ENCODE data around the gene EML5. TPM values are rescaled to one million over a fixed set of nuclear protein-coding genes. Genes with fewer than 3 reads are reported as not detected.
A peak's percentile ranks its signal among the peaks of the same experiment; 100 is the strongest.

The EML5 gene
- 10 to 100 TPM; 17.7 to 19.3 TPM for total RNA-seq
- 4.2 TPM for polyA plus RNA-seq (ENCODE audit: insufficient read depth, low read depth, low replicate concordance)
- long read RNA-seq, donor 1: 0 reads
- long read RNA-seq, donor 2, partial matches to known transcripts: 5 of 5 reads
- long read RNA-seq, donor 2, other reads (novel, unspliced or antisense): 0 of 5 reads

GRCh38 chr14:88792473-88793258, at the start of gene EML5:
TSS of gene EML5 (minus strand) at chr14:88792953. CDS start at chr14:88792503, 450 bp downstream.
- WGBS, 2 donors: 0 to 1% methylated on average over 14 to 68 of the region's 111 CpGs
- Histone ChIP-seq H3K4me1 (peaks cover 12% of the 10 kb centered on the region), H3K4me3 (peak within 1 kb of the TSS; percentile 80 to 81), H3K9me3 (no peaks in the 10 kb centered on the region), H3K27me3 (no peaks in the 10 kb centered on the region), H3K27ac (peak within 1 kb of the TSS; percentile 90), H3K36me3 (ENCODE audit: low read depth, missing control alignments) (no peaks in the 10 kb centered on the region)
- intact Hi-C loops (cut with DNase I; ENCODE audit: low total_unique reads): no loop called here
- peak; percentile 92 for DNase-seq
- TF ChIP-seq CTCF (IDR thresholded peaks at IDR 0.05): peak in 2 of 3 experiments; percentile 15 to 52
- TF ChIP-seq POLR2A (IDR thresholded peaks at IDR 0.05): no peak

DNA sequence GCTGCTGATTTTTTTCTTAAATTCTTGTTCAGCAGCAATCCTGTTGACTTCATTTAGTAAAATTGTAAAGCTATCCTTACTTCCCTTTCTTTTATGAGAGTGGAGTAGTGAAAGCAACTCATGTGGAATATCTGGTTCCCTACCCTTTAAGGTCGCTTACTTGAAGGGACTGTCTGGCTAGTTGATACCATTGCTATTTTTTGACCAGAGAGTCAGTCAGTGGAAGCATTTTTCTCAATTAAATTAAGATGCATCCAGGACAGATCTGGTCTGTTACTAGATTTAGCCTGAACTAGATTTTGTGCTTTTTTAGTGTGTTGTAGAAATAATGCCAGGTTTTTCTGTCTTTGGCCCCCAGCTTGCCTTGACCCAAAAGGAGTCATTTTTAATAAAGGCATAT, 49.7 kb upstream of the EML5 start:
- 56 to 59% methylated on average over 1 of the region's 1 CpG for WGBS, 2 donors
- H3K4me1 ChIP-seq: no peaks in the 10 kb centered on the region
- TF ChIP-seq POLR2A (IDR thresholded peaks at IDR 0.05) (no peak), CTCF (IDR thresholded peaks at IDR 0.05) (no peak)
- DNase-seq: no peak
- intact Hi-C loops (cut with DNase I; ENCODE audit: low total_unique reads): no loop called here
- no peaks in the 10 kb centered on the region for H3K36me3 ChIP-seq (ENCODE audit: low read depth, missing control alignments)
- no peaks in the 10 kb centered on the region for H3K9me3 ChIP-seq
- H3K27me3 ChIP-seq: no peaks in the 10 kb centered on the region
- H3K27ac ChIP-seq: peak overlapping the region in 1 of 2 donors; percentile 41
- no peak overlapping the region for H3K4me3 ChIP-seq

DNA sequence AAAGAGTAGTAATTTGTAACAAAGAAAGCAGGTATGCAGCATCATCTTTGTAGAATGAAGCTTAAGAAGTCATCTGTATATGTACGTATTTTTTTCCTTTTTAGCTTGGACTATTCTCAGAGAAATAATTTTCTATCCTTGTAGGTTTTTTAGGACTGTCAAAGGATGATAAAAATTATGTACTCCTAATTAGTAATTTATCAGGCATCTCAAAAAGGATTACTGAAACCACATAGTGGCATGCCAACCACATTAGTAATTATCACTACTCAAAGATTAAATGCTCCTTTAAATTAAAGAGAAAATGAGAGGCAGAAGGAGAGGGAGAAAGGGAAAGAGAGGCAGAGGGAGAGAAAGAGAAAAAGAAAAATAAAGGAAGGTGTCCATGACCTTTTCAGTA, 49.0 kb upstream of the EML5 start:
- DNase-seq: no peak

GRCh38 chr14:88840926-88841325, 48.2 kb upstream of the EML5 start:
- Histone ChIP-seq H3K27ac (peak overlapping the region in 1 of 2 donors; percentile 41), H3K9me3 (no peaks in the 10 kb centered on the region), H3K36me3 (ENCODE audit: low read depth, missing control alignments) (no peaks in the 10 kb centered on the region), H3K4me3 (no peak overlapping the region), H3K4me1 (peaks cover 9% of the 10 kb centered on the region), H3K27me3 (no peaks in the 10 kb centered on the region)
- TF ChIP-seq POLR2A (IDR thresholded peaks at IDR 0.05) (no peak), CTCF (IDR thresholded peaks at IDR 0.05) (no peak)
- WGBS, 2 donors: 82 to 87% methylated on average over 5 of the region's 5 CpGs
- intact Hi-C loops (cut with DNase I; ENCODE audit: low total_unique reads): no loop called here
- no peak for DNase-seq

More for the DNA sequence above, 49.0 kb upstream of the EML5 start:
- TF ChIP-seq POLR2A (IDR thresholded peaks at IDR 0.05) (no peak), CTCF (IDR thresholded peaks at IDR 0.05) (no peak)
- H3K4me1 ChIP-seq: peaks cover under 1% of the 10 kb centered on the region
- H3K27ac ChIP-seq: peak overlapping the region in 1 of 2 donors; percentile 41
- intact Hi-C loops (cut with DNase I; ENCODE audit: low total_unique reads): no loop called here
- no peaks in the 10 kb centered on the region for H3K36me3 ChIP-seq (ENCODE audit: low read depth, missing control alignments)
- 71 to 75% methylated on average over 1 of the region's 1 CpG for WGBS, 2 donors
- H3K9me3 ChIP-seq: no peaks in the 10 kb centered on the region
- H3K27me3 ChIP-seq: no peaks in the 10 kb centered on the region
- no peak overlapping the region for H3K4me3 ChIP-seq

Measured in testis (tissue), 5 donors.